ENCODE data around the gene HOXC9. TPM values are rescaled to one million over a fixed set of nuclear protein-coding genes. Genes with fewer than 3 reads are reported as not detected.

HOXC9 gene
- total RNA-seq, 2 donors from 2014 or later = 0.23 to 3.0 TPM

- intact Hi-C loops (cut with DNase I) = no loop called here
- H3K27ac ChIP-seq = no peak overlapping the region
These were observed 8.2 kb downstream of the HOXC9 start for GRCh38 chr12:54008260-54008552.

DNA sequence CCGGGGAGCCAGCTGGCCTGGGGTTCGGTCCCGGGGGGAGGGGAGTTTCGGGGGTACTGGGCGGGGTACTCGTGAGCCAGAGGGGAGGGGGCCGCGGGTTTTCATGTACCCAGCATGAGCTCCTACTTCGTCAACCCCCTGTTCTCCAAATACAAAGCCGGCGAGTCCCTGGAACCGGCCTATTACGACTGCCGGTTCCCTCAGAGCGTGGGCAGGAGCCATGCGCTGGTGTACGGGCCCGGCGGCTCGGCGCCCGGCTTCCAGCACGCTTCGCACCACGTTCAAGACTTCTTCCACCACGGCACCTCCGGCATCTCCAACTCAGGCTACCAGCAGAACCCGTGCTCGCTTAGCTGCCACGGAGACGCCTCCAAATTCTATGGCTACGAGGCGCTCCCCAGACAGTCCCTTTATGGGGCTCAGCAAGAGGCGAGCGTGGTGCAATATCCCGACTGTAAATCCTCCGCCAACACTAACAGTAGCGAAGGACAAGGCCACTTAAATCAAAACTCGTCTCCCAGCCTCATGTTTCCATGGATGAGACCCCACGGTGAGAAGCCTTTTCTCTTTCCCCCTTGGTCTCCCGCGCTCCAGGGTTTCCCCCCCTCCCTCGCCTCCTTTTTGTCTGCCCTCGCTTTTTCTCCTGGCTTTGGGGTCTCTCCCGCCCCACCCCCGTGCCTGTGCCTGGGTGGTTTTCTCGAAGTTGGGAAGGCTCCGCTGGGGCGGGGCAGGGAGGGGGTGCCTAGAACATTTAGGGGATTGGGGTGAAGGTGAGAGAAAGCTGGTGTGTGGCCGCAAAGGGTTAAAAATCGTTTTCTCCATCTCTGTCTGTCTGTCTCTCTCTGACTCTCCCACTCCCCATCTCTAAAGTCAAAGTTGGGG is 9.5 kb downstream of the HOXC9 start:
- Histone ChIP-seq H3K27me3 (replicated peaks; ENCODE audit: insufficient read depth) (peaks cover 79% of the 10 kb centered on the region), H3K27ac (no peak overlapping the region)
- DNase-seq (ENCODE audit: low spot score) = no peak

More at GRCh38 chr12:54008260-54008552, 8.2 kb downstream of the HOXC9 start:
- H3K36me3 ChIP-seq = no peaks in the 10 kb centered on the region
- TF ChIP-seq, protein P1, sequence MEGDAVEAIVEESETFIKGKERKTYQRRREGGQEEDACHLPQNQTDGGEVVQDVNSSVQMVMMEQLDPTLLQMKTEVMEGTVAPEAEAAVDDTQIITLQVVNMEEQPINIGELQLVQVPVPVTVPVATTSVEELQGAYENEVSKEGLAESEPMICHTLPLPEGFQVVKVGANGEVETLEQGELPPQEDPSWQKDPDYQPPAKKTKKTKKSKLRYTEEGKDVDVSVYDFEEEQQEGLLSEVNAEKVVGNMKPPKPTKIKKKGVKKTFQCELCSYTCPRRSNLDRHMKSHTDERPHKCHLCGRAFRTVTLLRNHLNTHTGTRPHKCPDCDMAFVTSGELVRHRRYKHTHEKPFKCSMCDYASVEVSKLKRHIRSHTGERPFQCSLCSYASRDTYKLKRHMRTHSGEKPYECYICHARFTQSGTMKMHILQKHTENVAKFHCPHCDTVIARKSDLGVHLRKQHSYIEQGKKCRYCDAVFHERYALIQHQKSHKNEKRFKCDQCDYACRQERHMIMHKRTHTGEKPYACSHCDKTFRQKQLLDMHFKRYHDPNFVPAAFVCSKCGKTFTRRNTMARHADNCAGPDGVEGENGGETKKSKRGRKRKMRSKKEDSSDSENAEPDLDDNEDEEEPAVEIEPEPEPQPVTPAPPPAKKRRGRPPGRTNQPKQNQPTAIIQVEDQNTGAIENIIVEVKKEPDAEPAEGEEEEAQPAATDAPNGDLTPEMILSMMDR (IDR thresholded peaks at IDR 0.05) = no peak
- TF ChIP-seq POLR2A (IDR thresholded peaks at IDR 0.05) = no peak
- TF ChIP-seq POLR2AphosphoS5 (IDR thresholded peaks at IDR 0.05) = no peak
- H3K4me3 ChIP-seq = no peak overlapping the region
- no peaks in the 10 kb centered on the region for H3K4me1 ChIP-seq (replicated peaks)
- 48% methylated on average over 2 of the region's 2 CpGs for WGBS
- H3K9me3 ChIP-seq = no peaks in the 10 kb centered on the region
- H3K27me3 ChIP-seq (replicated peaks; ENCODE audit: insufficient read depth) = peaks cover 80% of the 10 kb centered on the region
- DNase-seq (ENCODE audit: low spot score) = no peak

DNA sequence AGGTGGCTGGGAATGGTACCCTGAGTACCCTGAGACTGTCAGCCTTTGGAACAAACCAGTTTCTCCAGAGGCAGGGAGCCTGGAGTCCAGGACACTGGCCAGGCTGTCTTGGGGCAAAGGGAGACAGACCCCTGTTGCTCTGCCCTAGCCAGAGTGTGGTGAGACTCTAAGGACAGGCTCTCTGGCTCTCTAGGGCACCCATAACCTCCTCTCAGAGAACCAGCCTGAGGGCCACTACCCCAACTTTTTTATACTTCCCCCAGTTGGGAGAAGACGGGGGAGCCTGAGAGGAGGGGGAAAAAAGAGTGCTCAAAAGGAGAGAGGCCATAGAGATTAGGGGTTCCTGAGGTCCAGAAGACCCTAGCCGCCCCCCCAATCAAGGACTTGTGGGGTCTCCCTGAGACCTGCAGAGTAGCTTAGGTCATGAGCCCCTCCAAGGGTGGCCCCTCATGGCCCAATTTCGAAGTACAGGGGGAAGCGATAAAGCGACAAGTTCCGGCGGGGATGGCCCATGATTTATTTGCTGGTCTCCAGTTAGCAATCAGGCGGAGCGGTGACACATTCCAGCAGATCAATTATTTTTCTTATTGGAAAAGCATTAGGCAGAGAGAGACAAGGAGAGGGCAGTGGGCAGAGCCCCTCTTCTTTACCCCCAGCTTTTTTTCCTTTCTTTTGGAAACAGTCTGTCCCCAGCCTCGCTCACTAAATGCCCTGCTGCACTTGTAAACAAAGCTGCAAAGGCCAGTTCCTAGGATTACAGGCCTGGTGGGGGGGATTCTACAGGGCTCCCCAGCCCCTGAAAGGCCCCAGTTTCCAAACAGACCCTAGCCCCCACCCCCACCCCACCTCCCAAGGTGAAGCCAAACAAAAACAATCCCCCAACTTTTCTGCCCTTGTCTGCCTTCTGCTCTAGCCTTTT is 10.4 kb downstream of the HOXC9 start:
- DNase-seq (ENCODE audit: low spot score) = no peak
- Histone ChIP-seq H3K4me1 (replicated peaks) (no peaks in the 10 kb centered on the region), H3K4me3 (no peak overlapping the region), H3K27ac (no peak overlapping the region), H3K27me3 (replicated peaks; ENCODE audit: insufficient read depth) (peaks cover 79% of the 10 kb centered on the region), H3K36me3 (no peaks in the 10 kb centered on the region), H3K9me3 (no peaks in the 10 kb centered on the region)
- 16% methylated on average over 10 of the region's 10 CpGs for WGBS
- intact Hi-C loops (cut with DNase I) = no loop called here
- TF ChIP-seq, protein P1 (IDR thresholded peaks at IDR 0.05) = no peak

More for the DNA sequence above, 9.5 kb downstream of the HOXC9 start:
- no peak for TF ChIP-seq POLR2A (IDR thresholded peaks at IDR 0.05)
- no peak for TF ChIP-seq POLR2AphosphoS5 (IDR thresholded peaks at IDR 0.05)
- TF ChIP-seq, protein P1 (IDR thresholded peaks at IDR 0.05) = no peak
- 3% methylated on average over 49 of the region's 51 CpGs for WGBS
- Histone ChIP-seq H3K36me3 (no peaks in the 10 kb centered on the region), H3K9me3 (no peaks in the 10 kb centered on the region), H3K4me1 (replicated peaks) (no peaks in the 10 kb centered on the region), H3K4me3 (no peak overlapping the region)
- intact Hi-C loops (cut with DNase I) = no loop called here

DNA sequence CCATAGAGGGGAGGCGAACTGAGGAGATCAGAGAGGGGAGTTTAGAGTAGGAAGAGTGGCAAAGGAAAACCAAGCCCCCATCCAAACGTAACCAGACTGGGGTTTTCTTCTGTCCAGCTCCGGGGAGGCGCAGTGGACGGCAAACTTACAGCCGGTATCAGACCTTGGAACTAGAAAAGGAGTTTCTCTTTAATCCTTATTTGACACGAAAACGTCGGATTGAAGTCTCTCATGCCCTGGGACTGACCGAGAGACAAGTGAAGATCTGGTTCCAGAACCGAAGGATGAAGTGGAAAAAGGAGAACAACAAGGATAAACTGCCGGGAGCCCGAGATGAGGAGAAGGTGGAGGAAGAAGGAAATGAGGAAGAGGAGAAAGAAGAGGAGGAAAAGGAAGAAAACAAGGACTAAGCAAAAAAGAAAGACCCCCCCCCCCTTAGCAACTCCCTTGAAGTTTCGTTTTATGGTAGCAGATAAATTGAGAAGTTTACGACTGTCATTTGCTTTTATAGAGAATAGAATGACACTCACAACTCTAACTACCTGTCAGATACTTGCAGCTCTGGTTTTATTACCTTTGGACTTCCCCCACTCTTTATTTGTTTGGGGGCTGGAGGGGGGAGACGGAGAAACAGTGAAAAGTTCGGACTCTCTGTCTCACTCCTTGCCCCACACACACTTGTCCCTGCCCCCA is 11.2 kb downstream of the HOXC9 start:
- TF ChIP-seq POLR2A (IDR thresholded peaks at IDR 0.05) (no peak), POLR2AphosphoS5 (IDR thresholded peaks at IDR 0.05) (no peak)
- TF ChIP-seq, protein P1 (IDR thresholded peaks at IDR 0.05) = no peak
- intact Hi-C loops (cut with DNase I) = no loop called here
- Histone ChIP-seq H3K27ac (no peak overlapping the region), H3K4me1 (replicated peaks) (no peaks in the 10 kb centered on the region), H3K4me3 (no peak overlapping the region), H3K9me3 (no peaks in the 10 kb centered on the region), H3K36me3 (no peaks in the 10 kb centered on the region), H3K27me3 (replicated peaks; ENCODE audit: insufficient read depth) (peaks cover 82% of the 10 kb centered on the region)
- WGBS = 4% methylated on average over 17 of the region's 17 CpGs
- no peak for DNase-seq (ENCODE audit: low spot score)
